ENCODE data around the gene B3GAT2. TPM values are rescaled to one million over a fixed set of nuclear protein-coding genes. Genes with fewer than 3 reads are reported as not detected.
A peak's percentile ranks its signal among the peaks of the same experiment; 100 is the strongest.

Gene B3GAT2
- total RNA-seq, 1 donor from 2014 or later, result 0.08 TPM

GRCh38 chr6:70889270-70889669 lies 67.6 kb downstream of the B3GAT2 start:
- no peak overlapping the region for H3K4me3 Mint-ChIP-seq (ENCODE audit: unreplicated experiment)

DNA sequence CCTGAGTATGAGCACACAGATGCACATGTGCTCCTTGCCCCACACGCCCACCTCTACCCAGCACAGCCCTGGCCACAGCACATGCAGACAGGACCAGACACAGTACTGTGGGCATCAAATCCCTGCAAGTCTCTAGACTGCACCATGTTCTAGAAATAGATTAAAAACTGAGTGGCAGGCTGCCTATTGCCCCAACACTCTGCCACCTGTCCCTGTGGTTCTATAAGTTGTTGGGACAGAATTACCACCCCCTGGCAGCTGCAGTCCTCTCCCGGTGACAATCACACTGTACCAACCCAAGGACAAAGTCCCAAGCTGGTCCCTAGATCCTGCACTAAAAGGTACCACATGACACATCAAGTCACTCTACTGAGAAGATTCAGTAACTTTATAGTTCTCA lies 70.2 kb downstream of the B3GAT2 start:
- TF ChIP-seq, protein P1, sequence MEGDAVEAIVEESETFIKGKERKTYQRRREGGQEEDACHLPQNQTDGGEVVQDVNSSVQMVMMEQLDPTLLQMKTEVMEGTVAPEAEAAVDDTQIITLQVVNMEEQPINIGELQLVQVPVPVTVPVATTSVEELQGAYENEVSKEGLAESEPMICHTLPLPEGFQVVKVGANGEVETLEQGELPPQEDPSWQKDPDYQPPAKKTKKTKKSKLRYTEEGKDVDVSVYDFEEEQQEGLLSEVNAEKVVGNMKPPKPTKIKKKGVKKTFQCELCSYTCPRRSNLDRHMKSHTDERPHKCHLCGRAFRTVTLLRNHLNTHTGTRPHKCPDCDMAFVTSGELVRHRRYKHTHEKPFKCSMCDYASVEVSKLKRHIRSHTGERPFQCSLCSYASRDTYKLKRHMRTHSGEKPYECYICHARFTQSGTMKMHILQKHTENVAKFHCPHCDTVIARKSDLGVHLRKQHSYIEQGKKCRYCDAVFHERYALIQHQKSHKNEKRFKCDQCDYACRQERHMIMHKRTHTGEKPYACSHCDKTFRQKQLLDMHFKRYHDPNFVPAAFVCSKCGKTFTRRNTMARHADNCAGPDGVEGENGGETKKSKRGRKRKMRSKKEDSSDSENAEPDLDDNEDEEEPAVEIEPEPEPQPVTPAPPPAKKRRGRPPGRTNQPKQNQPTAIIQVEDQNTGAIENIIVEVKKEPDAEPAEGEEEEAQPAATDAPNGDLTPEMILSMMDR (IDR thresholded peaks at IDR 0.05; ENCODE audit: unreplicated experiment), result no peak
- Mint-ChIP-seq H3K27ac (ENCODE audit: unreplicated experiment) (no peak overlapping the region), H3K4me1 (ENCODE audit: unreplicated experiment) (no peaks in the 10 kb centered on the region), H3K36me3 (ENCODE audit: low read depth, unreplicated experiment) (no peaks in the 10 kb centered on the region), H3K27me3 (ENCODE audit: unreplicated experiment) (peaks cover 9% of the 10 kb centered on the region), H3K4me3 (ENCODE audit: unreplicated experiment) (no peak overlapping the region), H3K9me3 (ENCODE audit: unreplicated experiment) (no peaks in the 10 kb centered on the region)
- DNase-seq (ENCODE audit: low spot score), result no peak

More at GRCh38 chr6:70889270-70889669, 67.6 kb downstream of the B3GAT2 start:
- Mint-ChIP-seq H3K9me3 (ENCODE audit: unreplicated experiment) (no peaks in the 10 kb centered on the region), H3K36me3 (ENCODE audit: low read depth, unreplicated experiment) (no peaks in the 10 kb centered on the region), H3K27ac (ENCODE audit: unreplicated experiment) (no peak overlapping the region), H3K4me1 (ENCODE audit: unreplicated experiment) (no peaks in the 10 kb centered on the region), H3K27me3 (ENCODE audit: unreplicated experiment) (peaks cover 9% of the 10 kb centered on the region)
- TF ChIP-seq, protein P1 (IDR thresholded peaks at IDR 0.05; ENCODE audit: unreplicated experiment), result no peak
- no peak for DNase-seq (ENCODE audit: low spot score)

DNA sequence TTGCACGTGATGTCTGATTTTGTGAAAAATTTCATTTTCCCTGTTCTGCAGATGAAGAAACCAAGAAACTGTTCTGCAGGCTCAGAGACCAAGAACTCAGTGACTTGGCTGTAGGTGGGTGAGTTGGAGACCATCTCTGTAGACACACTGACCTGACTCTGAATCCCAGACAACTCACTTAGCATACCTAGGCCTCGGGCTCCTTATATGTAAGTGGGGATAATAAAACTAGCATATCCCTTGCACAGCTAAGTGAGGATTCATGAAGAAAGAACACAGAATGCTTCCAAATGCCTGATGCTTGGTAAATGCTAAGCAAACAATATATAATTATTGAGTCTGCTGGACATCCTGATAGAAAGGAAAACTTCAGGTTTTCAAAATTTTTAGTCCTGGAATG lies 70.8 kb downstream of the B3GAT2 start:
- TF ChIP-seq, protein P1 (IDR thresholded peaks at IDR 0.05; ENCODE audit: unreplicated experiment), result no peak
- no peaks in the 10 kb centered on the region for H3K36me3 Mint-ChIP-seq (ENCODE audit: low read depth, unreplicated experiment)
- H3K4me3 Mint-ChIP-seq (ENCODE audit: unreplicated experiment), result no peak overlapping the region
- H3K9me3 Mint-ChIP-seq (ENCODE audit: unreplicated experiment), result no peaks in the 10 kb centered on the region
- H3K27me3 Mint-ChIP-seq (ENCODE audit: unreplicated experiment), result peaks cover 9% of the 10 kb centered on the region
- DNase-seq (ENCODE audit: low spot score), result no peak
- H3K4me1 Mint-ChIP-seq (ENCODE audit: unreplicated experiment), result no peaks in the 10 kb centered on the region
- no peak overlapping the region for H3K27ac Mint-ChIP-seq (ENCODE audit: unreplicated experiment)

GRCh38 chr6:70884074-70884983 lies 72.5 kb downstream of the B3GAT2 start:
- DNase-seq (ENCODE audit: low spot score), result peak; percentile 79
- Mint-ChIP-seq H3K9me3 (ENCODE audit: unreplicated experiment) (no peaks in the 10 kb centered on the region), H3K36me3 (ENCODE audit: low read depth, unreplicated experiment) (no peaks in the 10 kb centered on the region), H3K27ac (ENCODE audit: unreplicated experiment) (no peak overlapping the region), H3K4me3 (ENCODE audit: unreplicated experiment) (no peak overlapping the region), H3K27me3 (ENCODE audit: unreplicated experiment) (peaks cover 6% of the 10 kb centered on the region), H3K4me1 (ENCODE audit: unreplicated experiment) (no peaks in the 10 kb centered on the region)
- TF ChIP-seq, protein P1 (IDR thresholded peaks at IDR 0.05; ENCODE audit: unreplicated experiment), result peak; percentile 92

- Mint-ChIP-seq H3K27ac (ENCODE audit: unreplicated experiment) (no peak overlapping the region), H3K36me3 (ENCODE audit: low read depth, unreplicated experiment) (no peaks in the 10 kb centered on the region)
These were observed 77.4 kb downstream of the B3GAT2 start for GRCh38 chr6:70879496-70879895.

More at GRCh38 chr6:70879496-70879895, 77.4 kb downstream of the B3GAT2 start:
- DNase-seq (ENCODE audit: low spot score), result no peak
- Mint-ChIP-seq H3K4me3 (ENCODE audit: unreplicated experiment) (peak overlapping the region; percentile 1), H3K27me3 (ENCODE audit: unreplicated experiment) (peaks cover 3% of the 10 kb centered on the region), H3K4me1 (ENCODE audit: unreplicated experiment) (no peaks in the 10 kb centered on the region), H3K9me3 (ENCODE audit: unreplicated experiment) (no peaks in the 10 kb centered on the region)
- TF ChIP-seq, protein P1 (IDR thresholded peaks at IDR 0.05; ENCODE audit: unreplicated experiment), result no peak
